GM12878 (cell line): ENCODE results near the gene RHEX. TPM values are rescaled to one million over a fixed set of nuclear protein-coding genes. Genes with fewer than 3 reads are reported as not detected.

Experiments
- ATAC-seq: fragments of 200-7000 bp; cut with Tn5 transposase; 3 replicates; pipeline ENCODE4 v1.9.1; 2020; ENCODE audit warnings: mild to moderate bottlenecking, moderate library complexity
- BruUV-seq: library from RNA; stranded (reverse); fragments of 400-500 nt; replicated peaks from 2 replicates; lab custom pipeline; 2021; lab: Mats Ljungman, UMichigan
- CTCF ChIA-PET: fragments of 300-600 bp; sonication (Branson Sonifier 250); formaldehyde crosslinking; extraction: SDS; loops from one replicate; lab custom pipeline; 2021; ENCODE audit warnings: inconsistent platforms; lab: Yijun Ruan, JAX
- POLR2A ChIA-PET: fragments of 350-600 bp; formaldehyde crosslinking; extraction: SDS; loops from one replicate; lab custom pipeline; 2021; ENCODE audit warnings: inconsistent platforms; lab: Charles Lee
- RAD21 ChIA-PET: fragments of 300-600 bp; sonication (Branson Sonifier 250); formaldehyde crosslinking; loops from one replicate; lab custom pipeline; 2023; ENCODE audit warnings: antibody characterized with exemption; ENCODE audit not compliant: unreplicated experiment; lab: Charles Lee
- SMC1A ChIA-PET: fragments of 300-600 bp; sonication (Branson Sonifier 250); formaldehyde crosslinking; loops from one replicate; lab custom pipeline; 2023; ENCODE audit not compliant: unreplicated experiment, uncharacterized antibody; lab: Charles Lee
- DNase-seq: peaks from one replicate; pipeline ENCODE4 v3.0.0-alpha.2; 2011; ENCODE audit warnings: low read depth, low spot score
- FAIRE-seq: peaks from 3 replicates; lab custom pipeline; 2011; peaks lifted over from hg19 to GRCh38; lab: Jason Lieb, UNC
- H2AFZ ChIP-seq: 2 replicates; pipeline ENCODE4 v1.6.0; 2011; ENCODE audit warnings: low read depth, low read length, control low read depth; ENCODE audit not compliant: control insufficient read depth
- H3K27ac ChIP-seq: 2 replicates; pipeline ENCODE4 v1.5.1; 2011; ENCODE audit warnings: control low read depth; ENCODE audit not compliant: control insufficient read depth, insufficient read depth
- H3K27me3 ChIP-seq, 2 experiments: replicated peaks in 1 of 2; 2 replicates each; pipeline versions ENCODE4 v1.6.0 to v1.6.1; 2011; ENCODE audit warnings: low read length in 1 of 2; ENCODE audit not compliant: control insufficient read depth in 2 of 2, insufficient read depth in 2 of 2
- H3K36me3 ChIP-seq, 2 experiments: 2 replicates each; pipeline ENCODE4 v1.5.1; 2011; ENCODE audit warnings: low read length in 1 of 2; ENCODE audit not compliant: control insufficient read depth in 2 of 2, insufficient read depth in 2 of 2
- H3K4me1 ChIP-seq: 2 replicates; pipeline ENCODE4 v1.6.1; 2011; ENCODE audit warnings: mild to moderate bottlenecking, low read length, moderate library complexity, mixed read lengths; ENCODE audit not compliant: control insufficient read depth, insufficient read depth
- H3K4me2 ChIP-seq: 2 replicates; pipeline ENCODE4 v1.6.0; 2011; ENCODE audit warnings: control low read depth; ENCODE audit not compliant: control insufficient read depth, insufficient read depth
- H3K4me3 ChIP-seq: fragments of 200-600 bp; sonication (generic); 2 replicates; pipeline ENCODE4 v1.5.1; 2016
- H3K79me2 ChIP-seq: 2 replicates; pipeline ENCODE4 v1.6.0; 2011; ENCODE audit warnings: low read length; ENCODE audit not compliant: control insufficient read depth, insufficient read depth
- H3K9ac ChIP-seq: 2 replicates; pipeline ENCODE4 v1.8.0; 2011; ENCODE audit warnings: low read length, control low read depth, mixed read lengths; ENCODE audit not compliant: control insufficient read depth, insufficient read depth
- H3K9me3 ChIP-seq: replicated peaks from 3 replicates; pipeline ENCODE4 v1.5.1; 2011; ENCODE audit warnings: mild to moderate bottlenecking, low read length; ENCODE audit not compliant: control insufficient read depth, insufficient read depth
- H4K20me1 ChIP-seq: 2 replicates; pipeline ENCODE4 v1.6.0; 2011; ENCODE audit not compliant: control insufficient read depth, insufficient read depth
- CTCF ChIP-seq, 3 experiments: IDR thresholded peaks in 2 of 3; conservative IDR thresholded peaks in 1 of 3; 2 replicates each; pipeline ENCODE4 v1.5.1; 2011; ENCODE audit warnings: low read depth in 3 of 3, low read length in 3 of 3, mild to moderate bottlenecking in 3 of 3, control low read depth in 2 of 3, moderate library complexity in 2 of 3, inconsistent platforms in 1 of 3, mixed read lengths in 1 of 3; ENCODE audit not compliant: control insufficient read depth in 2 of 3, insufficient read depth in 1 of 3; ENCODE audit errors: extremely low read depth in 1 of 3
- DPF2 ChIP-seq: fragments of 450-650 bp; IDR thresholded peaks from 2 replicates; pipeline ENCODE4 v1.6.1; 2017; ENCODE audit warnings: mild to moderate bottlenecking
- E2F8 ChIP-seq: fragments of 450-650 bp; IDR thresholded peaks from 2 replicates; pipeline ENCODE4 v1.6.1; 2018; ENCODE audit warnings: mild to moderate bottlenecking, low read depth, moderate library complexity; ENCODE audit not compliant: partially characterized antibody
- HDAC6 ChIP-seq: fragments of 200-600 bp; sonication (generic); IDR thresholded peaks from one replicate; pipeline ENCODE4 v1.8.0; 2017; ENCODE audit warnings: antibody characterized with exemption; ENCODE audit not compliant: unreplicated experiment
- IKZF1 ChIP-seq: fragments of 450-650 bp; conservative IDR thresholded peaks from 2 replicates; pipeline ENCODE4 v1.6.1; 2017; ENCODE audit warnings: antibody characterized with exemption, mild to moderate bottlenecking
- KAT2A ChIP-seq: conservative IDR thresholded peaks from 2 replicates; pipeline ENCODE4 v1.6.1; 2011; ENCODE audit warnings: low read depth, low read length; ENCODE audit not compliant: control insufficient read depth
- MTA3 ChIP-seq: IDR thresholded peaks from 2 replicates; pipeline ENCODE4 v1.6.1; 2012; ENCODE audit warnings: low read length, inconsistent platforms, borderline replicate concordance
- PKNOX1 ChIP-seq: fragments of 450-650 bp; IDR thresholded peaks from 2 replicates; pipeline ENCODE4 v1.6.1; 2016; ENCODE audit warnings: mild to moderate bottlenecking
- RBBP5 ChIP-seq: fragments of 200-600 bp; sonication (generic); conservative IDR thresholded peaks from 2 replicates; pipeline ENCODE4 v1.6.1; 2016
- RFX5 ChIP-seq: IDR thresholded peaks from 2 replicates; pipeline ENCODE4 v1.6.1; 2011; ENCODE audit warnings: low read depth, low read length, improper control_type of control experiment
- SIN3A ChIP-seq: IDR thresholded peaks from 2 replicates; pipeline ENCODE4 v1.6.1; 2012; ENCODE audit warnings: low read depth, low read length, improper control_type of control experiment
- SIX5 ChIP-seq: IDR thresholded peaks from 2 replicates; pipeline ENCODE4 v1.6.1; 2011; ENCODE audit warnings: mild to moderate bottlenecking, low read depth, low read length, moderate library complexity; ENCODE audit not compliant: severe bottlenecking
- WRNIP1 ChIP-seq: IDR thresholded peaks from 2 replicates; pipeline ENCODE4 v1.6.1; 2011; ENCODE audit warnings: low read depth, low read length, improper control_type of control experiment, borderline replicate concordance
- ZBTB11 ChIP-seq: fragments of 450-650 bp; formaldehyde crosslinking; IDR thresholded peaks from 2 replicates; pipeline ENCODE4 v1.5.0; 2022; ENCODE audit warnings: mild to moderate bottlenecking, missing genetic modification characterization
- WGBS: methylation state at CpG from one replicate; pipeline ENCODE4 v1.1.6; 2016; ENCODE audit warnings: low lambda C conversion rate; ENCODE audit not compliant: insufficient replicate concordance, insufficient coverage; ENCODE audit errors: missing lambda C conversion rate; 5-methylcytosine and 5-hydroxymethylcytosine counted together
- in situ Hi-C: fragments of 300-500 bp; cut with MboI; formaldehyde crosslinking; loops from 9 replicates; pipeline ENCODE4 v1.14.3; 2018; ENCODE audit warnings: mixed read lengths
- intact Hi-C: fragments of 100-400 bp; cut with micrococcal nuclease; formaldehyde crosslinking; loops from one replicate; pipeline ENCODE4 v1.14.2; 2022; ENCODE audit not compliant: unreplicated experiment
- polyA plus RNA-seq, 11 experiments: library from polyadenylated mRNA; depleted of rRNA in 4 of 11; unstranded in 6 of 11; stranded (reverse) in 5 of 11; fragments of >200 nt; fragmentation: Nextera tagmentation in 4 of 11; fragmentation: Illumina TruSeq in 1 of 11; extraction: Ambion mirVana in 4 of 11; extraction: Trizol in 1 of 11; gene quantifications; 1 replicate in 1 of 11; 2 replicates in 10 of 11; pipeline versions ENCODE4 v1.2.1 to v1.2.3, GENCODE V29; 2011 to 2016; ENCODE audit warnings: inconsistent platforms in 2 of 11, missing spikeins in 2 of 11, low read depth in 1 of 11
- total RNA-seq, 4 experiments: library from RNA; depleted of rRNA in 3 of 4; stranded (reverse); fragments of >200 nt in 3 of 4; fragmentation: Illumina TruSeq in 1 of 4; extraction: Trizol in 1 of 4; gene quantifications; 2 replicates each; pipeline versions ENCODE4 v1.2.1 to v1.2.3, GENCODE V29; 2013 to 2021

RHEX gene
- total and polyA plus RNA-seq, 10 of the 15 experiments (the other 5 are each of a cell fraction or from before 2014, with no cell fraction given) = 2.4 to 11.4 (median 5.7) TPM

- CTCF ChIA-PET = interaction anchor here (1.0 kb wide), 1 partner anchor 52 kb away, joined by 3 read pairs; no protein-coding TSS in a partner anchor
- FAIRE-seq = no peak
- TF ChIP-seq RBBP5 (no peak), WRNIP1 (no peak), DPF2 (no peak), RFX5 (no peak), CTCF (IDR thresholded peaks at IDR 0.05 in 2 of 3, conservative IDR thresholded peaks at IDR 0.05 in 1 of 3; ENCODE audit: control insufficient read depth in 2 of 3, extremely low read depth in 1 of 3, insufficient read depth in 1 of 3, low read depth in 3 of 3, low read length in 3 of 3) (no peak), E2F8 (no peak), HDAC6 (no peak), SIN3A (no peak), PKNOX1 (no peak), MTA3 (no peak), ZBTB11 (CRISPR knock-in tag) (no peak), SIX5 (no peak), IKZF1 (no peak), KAT2A (no peak)
Measured at GRCh38 chr1:206081856-206082255, 28.9 kb downstream of the RHEX start.

More at GRCh38 chr1:206081856-206082255, 28.9 kb downstream of the RHEX start:
- Histone ChIP-seq H3K9ac (no peak overlapping the region), H3K4me1 (no peaks in the 10 kb centered on the region), H3K79me2 (no peaks in the 10 kb centered on the region), H3K36me3 (no peaks in the 10 kb centered on the region), H3K9me3 (no peaks in the 10 kb centered on the region), H3K4me2 (no peak overlapping the region), H3K27me3 (no peaks in the 10 kb centered on the region; a peak in 2 of 4 replicates), H3K27ac (no peak overlapping the region), H2AFZ (no peak overlapping the region), H3K4me3 (no peak overlapping the region), H4K20me1 (no peaks in the 10 kb centered on the region)
- 62% methylated on average over 5 of the region's 5 CpGs for WGBS
- ChIA-PET SMC1A (interaction anchor here (1.0 to 1.2 kb wide), 2 partner anchors 24 to 49 kb away, joined by 3 read pairs; no protein-coding TSS in a partner anchor), POLR2A (interaction anchor here (0.6 kb wide), 1 partner anchor 437 kb away, joined by 4 read pairs; no protein-coding TSS in a partner anchor), RAD21 (no interaction called here)
- DNase-seq = no peak
- ATAC-seq = no peak
- in situ Hi-C loops (no loop called here), intact Hi-C loops (no loop called here)
- BruUV-seq = no TSS peak
